Osteocyte (in vitro differentiated cells): ENCODE measurements around the gene SLC31A1. TPM values are rescaled to one million over a fixed set of nuclear protein-coding genes. Genes with fewer than 3 reads are reported as not detected.

Source experiments
- DNase-seq: peaks from one replicate; pipeline ENCODE4 v3.0.0; 2021; ENCODE audit warnings: mixed read lengths; ENCODE audit not compliant: unreplicated experiment; ENCODE audit errors: extremely low spot score
- H3K27ac Mint-ChIP-seq: one replicate; pipeline ENCODE4 v1.8.0; 2021; ENCODE audit warnings: mild to moderate bottlenecking, mixed read lengths; ENCODE audit not compliant: unreplicated experiment
- H3K27me3 Mint-ChIP-seq: one replicate; pipeline ENCODE4 v1.8.0; 2021; ENCODE audit warnings: mixed read lengths; ENCODE audit not compliant: unreplicated experiment
- H3K36me3 Mint-ChIP-seq: one replicate; pipeline ENCODE4 v1.8.0; 2021; ENCODE audit warnings: mixed read lengths; ENCODE audit not compliant: unreplicated experiment
- H3K4me1 Mint-ChIP-seq: one replicate; pipeline ENCODE4 v1.8.0; 2021; ENCODE audit warnings: mixed read lengths; ENCODE audit not compliant: unreplicated experiment
- H3K4me3 Mint-ChIP-seq: one replicate; pipeline ENCODE4 v1.8.0; 2021; ENCODE audit warnings: mild to moderate bottlenecking, moderate library complexity, mixed read lengths; ENCODE audit not compliant: unreplicated experiment
- H3K9me3 Mint-ChIP-seq: one replicate; pipeline ENCODE4 v1.8.0; 2021; ENCODE audit warnings: mixed read lengths; ENCODE audit not compliant: unreplicated experiment
- total RNA-seq: library from RNA; stranded (reverse); gene quantifications from 2 replicates; pipeline ENCODE4 v1.2.1, GENCODE V29; 2021
- TF ChIP-seq, protein P1 (sequence below): fragments of 200-600 bp; sonication (generic); IDR thresholded peaks from 2 replicates; pipeline ENCODE4 v1.5.0; 2021; ENCODE audit warnings: antibody characterized with exemption, mild to moderate bottlenecking, moderate library complexity

Gene SLC31A1
- total RNA-seq, 1 donor from 2014 or later, result 22.4 TPM

DNA sequence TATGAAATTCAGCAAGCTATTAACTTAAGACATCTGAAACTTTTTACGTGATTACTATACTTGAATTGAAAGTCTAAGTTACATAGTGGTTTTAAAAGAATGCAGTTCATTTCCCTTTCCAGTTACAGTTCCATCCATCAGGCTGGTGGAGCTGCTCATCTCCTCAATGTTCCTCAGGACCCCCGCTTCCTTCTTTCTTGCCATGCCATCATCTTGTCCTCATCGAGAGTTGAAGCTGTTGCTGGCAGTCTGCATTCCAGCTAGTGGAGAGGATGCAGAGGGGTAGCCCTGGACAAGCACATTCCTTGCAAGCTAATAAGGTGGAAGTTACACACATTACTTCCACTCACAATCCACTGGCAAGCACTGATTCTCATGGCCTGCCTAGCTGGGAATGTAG, 90.6 kb downstream of the SLC31A1 start:
- TF ChIP-seq, protein P1, sequence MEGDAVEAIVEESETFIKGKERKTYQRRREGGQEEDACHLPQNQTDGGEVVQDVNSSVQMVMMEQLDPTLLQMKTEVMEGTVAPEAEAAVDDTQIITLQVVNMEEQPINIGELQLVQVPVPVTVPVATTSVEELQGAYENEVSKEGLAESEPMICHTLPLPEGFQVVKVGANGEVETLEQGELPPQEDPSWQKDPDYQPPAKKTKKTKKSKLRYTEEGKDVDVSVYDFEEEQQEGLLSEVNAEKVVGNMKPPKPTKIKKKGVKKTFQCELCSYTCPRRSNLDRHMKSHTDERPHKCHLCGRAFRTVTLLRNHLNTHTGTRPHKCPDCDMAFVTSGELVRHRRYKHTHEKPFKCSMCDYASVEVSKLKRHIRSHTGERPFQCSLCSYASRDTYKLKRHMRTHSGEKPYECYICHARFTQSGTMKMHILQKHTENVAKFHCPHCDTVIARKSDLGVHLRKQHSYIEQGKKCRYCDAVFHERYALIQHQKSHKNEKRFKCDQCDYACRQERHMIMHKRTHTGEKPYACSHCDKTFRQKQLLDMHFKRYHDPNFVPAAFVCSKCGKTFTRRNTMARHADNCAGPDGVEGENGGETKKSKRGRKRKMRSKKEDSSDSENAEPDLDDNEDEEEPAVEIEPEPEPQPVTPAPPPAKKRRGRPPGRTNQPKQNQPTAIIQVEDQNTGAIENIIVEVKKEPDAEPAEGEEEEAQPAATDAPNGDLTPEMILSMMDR, result no peak
- Mint-ChIP-seq H3K4me3 (no peak overlapping the region), H3K27ac (no peak overlapping the region), H3K9me3 (no peaks in the 10 kb centered on the region), H3K27me3 (peaks cover 10% of the 10 kb centered on the region), H3K4me1 (no peaks in the 10 kb centered on the region), H3K36me3 (no peaks in the 10 kb centered on the region)
- no peak for DNase-seq

DNA sequence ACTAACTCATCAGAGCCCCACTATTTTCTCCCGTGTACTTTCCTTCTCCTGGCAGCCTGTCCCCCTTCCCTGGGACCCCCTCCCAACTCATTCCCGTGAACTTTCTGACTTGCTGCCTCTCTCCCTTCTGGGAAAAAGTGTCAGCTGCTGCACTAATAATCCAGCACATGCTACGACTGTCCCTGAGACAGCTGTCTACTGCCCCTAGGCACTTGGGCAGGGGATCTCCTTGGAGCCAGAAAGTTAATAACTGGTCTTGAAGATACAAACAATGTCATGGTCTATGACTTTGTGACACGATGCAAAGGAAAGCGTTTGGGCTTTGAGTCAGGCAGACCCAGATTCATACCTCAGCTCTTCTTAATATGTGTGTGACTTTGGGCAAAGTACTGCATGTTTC, 91.9 kb downstream of the SLC31A1 start:
- Mint-ChIP-seq H3K4me3 (no peak overlapping the region), H3K27me3 (peaks cover 14% of the 10 kb centered on the region), H3K27ac (no peak overlapping the region), H3K9me3 (no peaks in the 10 kb centered on the region), H3K4me1 (no peaks in the 10 kb centered on the region), H3K36me3 (peaks cover 2% of the 10 kb centered on the region)
- no peak for DNase-seq
- TF ChIP-seq, protein P1, result no peak

Other genes starting within 250 kb of the SLC31A1 start
- 6.4 and 7.3 TPM in 2 replicates for gene ZNF883, start 209.4 kb upstream of the SLC31A1 start, total RNA-seq
- gene ZFP37, start 164.8 kb upstream of the SLC31A1 start, total RNA-seq, result 5.9 and 7.0 TPM in 2 replicates
- gene SLC31A2, start 70.5 kb upstream of the SLC31A1 start, total RNA-seq, result 3.3 and 3.9 TPM in 2 replicates
- 30.8 and 31.9 TPM in 2 replicates for gene FKBP15, start 267 bp upstream of the SLC31A1 start, total RNA-seq
- 26.3 and 28.2 TPM in 2 replicates for gene CDC26, start 54.0 kb downstream of the SLC31A1 start, total RNA-seq
- gene PRPF4, start 54.1 kb downstream of the SLC31A1 start, total RNA-seq, result 21.0 and 22.0 TPM in 2 replicates
- gene RNF183, start 81.8 kb downstream of the SLC31A1 start, total RNA-seq, result not detected in 2 replicates
- 2.2 and 3.4 TPM in 2 replicates for gene WDR31, start 118.7 kb downstream of the SLC31A1 start, total RNA-seq
- gene BSPRY, start 128.0 kb downstream of the SLC31A1 start, total RNA-seq, result not detected in 2 replicates
- 12.2 and 12.7 TPM in 2 replicates for gene HDHD3, start 155.4 kb downstream of the SLC31A1 start, total RNA-seq
- 26.2 and 27.4 TPM in 2 replicates for gene ALAD, start 179.7 kb downstream of the SLC31A1 start, total RNA-seq
- 32.0 and 35.5 TPM in 2 replicates for gene POLE3, start 189.1 kb downstream of the SLC31A1 start, total RNA-seq
- 0.43 and 0.55 TPM in 2 replicates for gene C9orf43, start 189.2 kb downstream of the SLC31A1 start, total RNA-seq
- 53.8 and 67.8 TPM in 2 replicates for gene RGS3, start 242.2 kb downstream of the SLC31A1 start, total RNA-seq